ENCODE data around the gene E2F7.
A peak's percentile ranks its signal among the peaks of the same experiment; 100 is the strongest.

Gene E2F7

DNA sequence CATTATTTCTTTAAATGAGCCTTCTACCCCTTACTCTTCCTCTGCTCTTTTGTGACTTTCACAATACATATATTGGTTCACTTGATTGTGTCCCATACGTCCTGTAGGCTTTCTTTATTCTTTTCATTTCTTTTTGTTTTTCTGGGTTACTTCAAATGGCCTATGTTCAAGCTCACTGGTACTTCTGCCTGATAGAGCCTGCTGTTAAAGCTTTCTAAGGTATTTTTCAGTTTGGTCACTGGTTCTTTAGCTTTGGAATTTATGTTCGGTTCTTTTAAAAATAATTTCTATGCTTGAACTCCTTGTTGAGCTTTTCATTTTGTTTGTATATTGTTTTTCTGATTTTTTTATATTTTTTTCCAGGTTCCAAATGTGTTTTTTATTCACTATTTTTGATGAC, 81.9 kb downstream of the E2F7 start:
- no peak for DNase-seq (ENCODE audit: extremely low read depth, low read depth)
- no peak overlapping the region for H3K4me3 ChIP-seq (replicated peaks; ENCODE audit: low read depth, low read length)
- TF ChIP-seq, protein P1, sequence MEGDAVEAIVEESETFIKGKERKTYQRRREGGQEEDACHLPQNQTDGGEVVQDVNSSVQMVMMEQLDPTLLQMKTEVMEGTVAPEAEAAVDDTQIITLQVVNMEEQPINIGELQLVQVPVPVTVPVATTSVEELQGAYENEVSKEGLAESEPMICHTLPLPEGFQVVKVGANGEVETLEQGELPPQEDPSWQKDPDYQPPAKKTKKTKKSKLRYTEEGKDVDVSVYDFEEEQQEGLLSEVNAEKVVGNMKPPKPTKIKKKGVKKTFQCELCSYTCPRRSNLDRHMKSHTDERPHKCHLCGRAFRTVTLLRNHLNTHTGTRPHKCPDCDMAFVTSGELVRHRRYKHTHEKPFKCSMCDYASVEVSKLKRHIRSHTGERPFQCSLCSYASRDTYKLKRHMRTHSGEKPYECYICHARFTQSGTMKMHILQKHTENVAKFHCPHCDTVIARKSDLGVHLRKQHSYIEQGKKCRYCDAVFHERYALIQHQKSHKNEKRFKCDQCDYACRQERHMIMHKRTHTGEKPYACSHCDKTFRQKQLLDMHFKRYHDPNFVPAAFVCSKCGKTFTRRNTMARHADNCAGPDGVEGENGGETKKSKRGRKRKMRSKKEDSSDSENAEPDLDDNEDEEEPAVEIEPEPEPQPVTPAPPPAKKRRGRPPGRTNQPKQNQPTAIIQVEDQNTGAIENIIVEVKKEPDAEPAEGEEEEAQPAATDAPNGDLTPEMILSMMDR (IDR thresholded peaks at IDR 0.05; ENCODE audit: low read depth, low read length, missing control alignments), result no peak

DNA sequence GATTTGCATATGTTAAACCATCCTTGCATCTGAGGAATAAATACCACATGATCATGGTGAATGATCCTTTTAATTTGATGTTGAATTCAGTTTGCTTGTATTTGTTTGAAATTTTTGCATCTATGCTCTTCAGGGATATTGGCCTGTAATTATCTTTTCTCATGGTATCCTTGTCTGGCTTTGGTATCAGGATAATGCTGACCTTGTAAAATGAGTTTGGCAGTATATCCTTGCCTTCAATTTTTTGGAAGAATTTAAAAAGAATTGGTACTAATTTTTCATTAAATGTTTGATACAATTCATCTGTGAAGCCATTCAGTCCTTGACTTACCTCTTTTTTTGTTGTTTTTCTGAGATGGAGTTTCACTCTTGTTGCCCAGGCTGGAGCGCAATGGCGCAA, 85.2 kb downstream of the E2F7 start:
- TF ChIP-seq, protein P1 (IDR thresholded peaks at IDR 0.05; ENCODE audit: low read depth, low read length, missing control alignments), result no peak
- DNase-seq (ENCODE audit: extremely low read depth, low read depth), result no peak
- H3K4me3 ChIP-seq (replicated peaks; ENCODE audit: low read depth, low read length), result no peak overlapping the region

GRCh38 chr12:76976777-76977382, 88.5 kb downstream of the E2F7 start:
- DNase-seq (ENCODE audit: extremely low read depth, low read depth), result peak; percentile 10
- TF ChIP-seq, protein P1 (IDR thresholded peaks at IDR 0.05; ENCODE audit: low read depth, low read length, missing control alignments), result no peak
- H3K4me3 ChIP-seq (replicated peaks; ENCODE audit: low read depth, low read length), result no peak overlapping the region

Data from HFF-Myc (cell line).